HG02943 (cell line): Measurements from ENCODE around the gene CNKSR2.

ENCODE experiments used
- ATAC-seq: cut with Tn5 transposase; IDR thresholded peaks from one replicate; pipeline ENCODE4 v1.9.1; 2021; ENCODE audit warnings: mild to moderate bottlenecking, low read depth, moderate library complexity; ENCODE audit not compliant: unreplicated experiment

CNKSR2 gene

GRCh38 chrX:21374163-21374993 lies at the start of gene CNKSR2:
CNKSR2 (plus strand) TSS chrX:21374418; CDS start chrX:21374898, 480 bp downstream.
- ATAC-seq = peak; percentile 76

- ATAC-seq = no peak
Measured at GRCh38 chrX:21354725-21355124, 19.5 kb upstream of the CNKSR2 start.

GRCh38 chrX:21355831-21356230 lies 18.4 kb upstream of the CNKSR2 start:
- ATAC-seq = no peak

DNA sequence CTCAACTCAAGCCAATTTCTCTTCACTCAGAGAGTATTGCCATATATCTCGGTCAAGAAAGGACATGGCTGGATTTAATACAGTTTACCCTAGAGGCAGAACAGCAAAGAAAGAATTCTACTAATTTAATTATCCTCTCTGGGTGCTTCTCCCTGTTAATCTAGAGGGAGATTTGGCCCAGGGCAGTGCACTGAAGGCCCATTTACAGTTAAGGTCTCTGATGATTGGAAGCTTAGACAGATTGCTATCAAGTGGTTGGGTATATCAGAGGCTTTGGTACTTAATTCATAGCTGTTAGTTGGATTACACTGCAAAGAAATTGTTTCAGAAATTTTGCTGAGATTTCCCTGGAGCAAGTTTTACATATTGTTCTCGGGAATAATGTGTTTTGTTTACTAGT lies 4.6 kb upstream of the CNKSR2 start:
- ATAC-seq = no peak

DNA sequence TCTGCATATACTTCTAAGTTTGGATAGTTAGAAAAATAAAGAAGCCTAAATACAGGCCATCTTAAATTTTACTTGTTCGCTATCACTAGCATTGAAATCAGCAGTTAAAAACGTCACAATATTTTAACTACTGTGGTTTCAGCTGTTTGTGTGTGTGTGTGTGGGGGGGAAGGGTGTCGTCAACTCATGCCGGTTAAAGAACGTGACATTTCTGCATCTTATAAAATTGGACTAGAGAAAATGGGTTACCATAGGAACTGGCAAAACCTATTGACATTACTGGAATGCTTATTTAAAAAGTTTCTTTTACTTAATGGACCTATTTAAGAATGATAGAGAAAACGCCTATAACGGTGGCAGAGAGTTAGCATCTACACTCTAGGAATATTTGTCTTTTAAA lies 1.2 kb upstream of the CNKSR2 start:
- ATAC-seq = no peak

DNA sequence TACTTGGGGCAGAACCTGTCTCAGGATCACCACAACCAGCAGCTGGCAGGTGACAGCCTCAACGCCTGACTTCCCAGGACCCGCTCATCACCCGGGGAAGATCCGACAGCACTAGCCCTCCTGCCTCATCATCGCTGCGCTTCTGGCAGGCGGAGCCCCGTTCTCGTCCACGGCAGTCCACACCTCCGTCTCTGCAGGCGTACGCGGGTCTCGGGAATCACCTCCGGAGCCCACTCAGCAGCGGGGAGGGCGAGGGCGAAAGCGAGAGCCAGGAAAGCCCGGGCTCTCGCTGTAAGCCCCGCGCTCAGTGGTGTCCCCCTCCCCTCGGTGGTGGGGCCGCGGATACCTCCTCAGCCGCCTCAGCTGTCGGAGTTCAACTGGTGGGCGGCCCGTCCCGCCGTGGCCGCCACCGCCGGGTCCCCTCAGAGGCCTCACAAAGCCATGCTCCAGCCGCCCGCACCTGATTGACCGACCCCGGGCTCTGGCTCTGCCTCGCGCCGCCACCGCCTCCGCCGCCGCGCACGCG lies 518 bp upstream of the CNKSR2 start:
- ATAC-seq = peak; percentile 26

GRCh38 chrX:21374994-21375707 lies 933 bp downstream of the CNKSR2 start:
- peak; percentile 11 for ATAC-seq

DNA sequence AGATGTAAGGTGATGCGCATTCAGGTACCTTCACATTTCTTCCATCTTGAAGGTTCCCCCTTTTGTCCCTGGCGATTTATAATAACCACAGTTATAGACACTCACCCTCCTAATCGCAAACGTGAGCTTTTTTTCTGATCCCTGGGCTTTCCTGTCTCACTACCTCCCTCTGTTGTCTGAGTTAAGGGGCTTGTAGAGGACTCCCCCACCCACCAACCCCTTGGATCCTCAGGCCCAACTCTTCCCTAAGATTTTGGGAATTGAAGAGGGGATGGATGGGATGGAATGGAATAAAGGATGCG lies 1.4 kb downstream of the CNKSR2 start:
- no peak for ATAC-seq

DNA sequence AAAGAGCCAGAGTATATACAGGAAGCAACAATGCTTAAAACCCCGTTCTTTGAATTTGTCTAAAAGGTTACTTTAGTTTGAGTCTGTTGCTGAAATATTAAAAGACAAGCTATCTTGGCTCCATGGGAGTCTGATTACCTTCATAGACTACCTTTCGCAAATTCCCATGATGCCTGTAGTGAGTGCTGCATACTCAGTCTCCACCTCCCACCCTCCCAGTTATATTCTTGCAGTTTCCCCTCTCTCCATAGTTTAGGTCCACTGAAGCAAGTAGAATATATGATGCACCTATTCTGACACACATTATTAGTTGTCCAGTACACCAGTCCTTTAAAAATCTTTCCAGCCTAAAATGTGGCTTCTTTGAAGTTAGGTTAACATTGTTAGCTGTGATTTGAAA lies 2.4 kb downstream of the CNKSR2 start:
- ATAC-seq = no peak

DNA sequence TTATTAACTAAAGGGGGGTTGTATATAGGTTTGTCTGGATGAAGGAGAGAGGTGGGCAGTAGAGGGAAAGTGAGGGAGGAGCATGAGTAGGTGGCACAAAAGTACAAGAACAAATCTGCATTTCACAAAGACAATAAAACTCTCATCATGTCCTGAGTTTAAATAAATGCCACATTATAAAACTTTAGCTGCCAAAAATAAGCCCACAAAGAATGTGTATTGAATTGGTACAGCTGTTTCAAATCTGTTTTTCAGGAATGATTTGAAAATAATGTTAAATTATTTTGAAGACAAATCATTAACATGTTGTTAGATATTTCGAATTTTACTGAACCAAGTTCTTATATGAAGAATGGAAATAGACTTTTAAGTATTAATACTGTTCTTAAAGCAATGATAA lies 5.8 kb downstream of the CNKSR2 start:
- no peak for ATAC-seq

GRCh38 chrX:21382715-21383114 lies 8.5 kb downstream of the CNKSR2 start:
- ATAC-seq = no peak

- no peak for ATAC-seq
Measured at GRCh38 chrX:21383546-21383945, 9.3 kb downstream of the CNKSR2 start.

DNA sequence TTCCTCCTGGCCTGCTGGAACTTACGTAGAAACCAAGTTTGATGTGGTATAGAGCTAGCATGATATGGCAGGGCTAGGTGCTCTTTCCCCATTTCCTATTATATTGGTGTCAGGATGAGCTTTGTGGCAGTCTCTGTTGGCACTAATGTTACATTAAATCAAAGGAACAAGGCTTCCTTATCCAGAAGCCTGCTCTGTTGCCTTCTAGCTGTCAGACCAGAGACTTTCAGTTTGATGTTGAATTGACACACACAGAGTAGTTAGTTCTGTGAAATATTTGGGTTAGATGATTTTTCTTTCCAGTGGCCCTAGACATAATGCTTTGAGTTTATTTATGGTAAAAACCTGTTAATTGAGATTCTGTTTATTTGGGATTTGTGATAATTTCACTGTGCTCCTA lies 10.0 kb downstream of the CNKSR2 start:
- ATAC-seq = no peak

DNA sequence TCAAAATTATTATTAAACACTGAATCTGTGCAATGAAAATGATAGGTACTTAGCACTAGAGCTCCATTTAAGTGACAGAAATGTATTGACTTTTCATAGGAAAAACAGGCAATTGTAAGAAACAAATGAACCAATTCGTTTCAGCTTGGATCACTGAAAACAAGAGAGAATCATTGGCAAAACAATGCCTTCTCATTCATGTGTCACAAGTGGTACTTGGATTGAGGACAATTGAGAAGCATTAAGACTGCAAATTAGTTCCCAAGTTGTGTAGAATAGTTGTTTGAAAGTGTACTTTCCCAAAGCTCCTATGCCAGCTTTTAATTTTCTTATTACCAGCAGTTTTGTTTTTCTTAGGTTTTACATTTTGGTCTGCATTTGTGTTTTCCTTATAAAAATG lies 20.6 kb downstream of the CNKSR2 start:
- ATAC-seq = no peak

DNA sequence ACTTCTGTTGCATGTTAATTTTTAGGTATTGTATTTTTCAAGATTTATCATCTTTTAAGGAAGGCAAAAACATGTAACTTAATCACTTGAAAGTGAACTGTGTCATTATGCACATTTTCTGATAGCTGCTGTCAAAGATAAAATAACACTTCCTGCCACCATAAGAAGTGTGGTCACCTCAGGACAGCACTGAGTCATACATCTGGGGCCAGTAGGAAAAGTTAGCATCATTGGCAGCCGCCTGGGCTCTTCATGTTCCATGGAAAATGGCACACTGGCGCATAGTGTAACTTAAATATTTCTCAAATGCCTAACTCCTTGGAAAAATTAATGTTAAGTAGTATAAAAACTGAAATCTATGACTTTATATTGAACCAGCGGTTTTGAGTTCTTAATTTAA lies 24.2 kb downstream of the CNKSR2 start:
- ATAC-seq = no peak

DNA sequence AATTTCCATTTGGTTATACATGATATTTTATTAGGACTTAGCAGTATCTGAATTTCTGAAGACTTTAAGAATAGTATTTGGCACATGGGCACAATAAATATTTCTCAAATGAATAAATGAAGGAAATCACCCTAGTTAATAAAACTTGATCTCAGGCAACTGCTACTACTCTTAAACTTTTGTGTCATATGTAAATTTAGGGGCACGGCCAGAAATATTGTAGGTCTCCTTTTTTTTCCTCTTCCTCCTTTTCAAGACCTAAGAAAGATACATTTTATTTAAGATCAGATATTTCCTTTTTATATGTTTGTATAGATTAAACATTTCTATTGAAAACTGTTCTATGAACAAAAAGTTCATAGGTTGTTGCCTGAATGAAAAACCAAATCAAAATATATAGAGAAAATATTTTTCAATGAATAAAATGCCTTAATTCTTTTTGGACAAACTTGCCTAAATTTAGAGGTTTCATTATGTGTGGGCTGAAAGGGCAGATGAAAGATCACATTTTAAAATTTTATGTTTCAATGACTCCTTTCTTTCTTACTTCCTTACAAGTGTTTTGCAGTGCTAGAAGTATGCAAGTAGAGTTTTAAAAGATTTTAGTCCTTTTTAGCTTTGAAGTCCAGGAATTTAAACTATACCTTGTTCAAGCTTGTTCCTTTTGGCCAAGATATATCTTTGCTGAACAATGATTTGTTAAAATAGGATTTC lies 26.3 kb downstream of the CNKSR2 start:
- no peak for ATAC-seq

DNA sequence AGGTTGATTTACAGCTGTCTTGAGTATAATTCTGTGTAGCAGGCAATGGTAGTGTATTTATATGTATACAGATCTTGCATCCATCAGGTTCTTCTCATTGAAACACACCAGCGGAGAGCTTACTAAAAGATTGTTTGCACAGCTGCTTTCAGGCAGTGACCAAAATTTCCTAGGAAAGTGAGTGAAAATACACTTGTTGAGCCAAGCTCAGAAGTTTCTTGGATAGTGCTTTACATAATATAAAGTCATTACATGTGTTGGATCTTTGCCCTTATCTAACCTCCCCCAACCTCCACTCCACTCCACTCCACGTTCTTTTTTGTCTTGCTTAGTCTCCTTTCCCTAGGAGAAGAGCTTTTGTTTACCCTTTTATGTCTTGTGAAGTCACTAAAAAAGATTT lies 34.1 kb downstream of the CNKSR2 start:
- no peak for ATAC-seq

- ATAC-seq = no peak
Measured at GRCh38 chrX:21408788-21409187, 34.6 kb downstream of the CNKSR2 start.

GRCh38 chrX:21412029-21412428 lies 37.8 kb downstream of the CNKSR2 start:
- no peak for ATAC-seq

- no peak for ATAC-seq
Measured at GRCh38 chrX:21412883-21413282, 38.7 kb downstream of the CNKSR2 start.

GRCh38 chrX:21427086-21427485 lies 52.9 kb downstream of the CNKSR2 start:
- ATAC-seq = no peak
